ENCODE measurements around the gene MEIS3.

MEIS3 gene

DNA sequence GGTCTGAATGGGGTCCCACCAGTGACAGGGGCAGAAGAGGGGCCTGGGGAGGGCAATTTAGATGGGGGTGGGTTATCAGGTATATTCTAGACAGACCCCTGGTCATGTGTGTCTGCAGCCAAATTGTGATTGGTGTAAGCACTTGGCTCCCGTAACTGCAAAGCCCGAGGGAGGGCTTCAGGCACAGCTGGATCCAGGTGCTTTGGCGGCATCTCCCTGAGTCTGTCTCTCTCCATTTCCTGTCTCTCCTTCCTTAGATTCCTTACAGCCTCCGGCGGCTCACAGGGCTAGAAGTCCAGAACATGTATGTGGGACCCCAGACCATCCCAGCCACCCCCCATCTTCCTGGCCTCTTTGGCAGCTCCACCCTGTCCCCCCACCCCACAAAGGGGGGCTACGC is 38.8 kb downstream of the MEIS3 start:
- no peak for DNase-seq (ENCODE audit: low read depth in 1 of 2, low spot score in 1 of 2)
- Histone ChIP-seq H3K4me3 (replicated peaks; ENCODE audit: insufficient read depth, low read length) (no peak overlapping the region), H3K27ac (replicated peaks) (no peak overlapping the region), H3K27me3 (ENCODE audit: insufficient read depth, poor library complexity, severe bottlenecking) (no peaks in the 10 kb centered on the region)
- TF ChIP-seq, protein P1, sequence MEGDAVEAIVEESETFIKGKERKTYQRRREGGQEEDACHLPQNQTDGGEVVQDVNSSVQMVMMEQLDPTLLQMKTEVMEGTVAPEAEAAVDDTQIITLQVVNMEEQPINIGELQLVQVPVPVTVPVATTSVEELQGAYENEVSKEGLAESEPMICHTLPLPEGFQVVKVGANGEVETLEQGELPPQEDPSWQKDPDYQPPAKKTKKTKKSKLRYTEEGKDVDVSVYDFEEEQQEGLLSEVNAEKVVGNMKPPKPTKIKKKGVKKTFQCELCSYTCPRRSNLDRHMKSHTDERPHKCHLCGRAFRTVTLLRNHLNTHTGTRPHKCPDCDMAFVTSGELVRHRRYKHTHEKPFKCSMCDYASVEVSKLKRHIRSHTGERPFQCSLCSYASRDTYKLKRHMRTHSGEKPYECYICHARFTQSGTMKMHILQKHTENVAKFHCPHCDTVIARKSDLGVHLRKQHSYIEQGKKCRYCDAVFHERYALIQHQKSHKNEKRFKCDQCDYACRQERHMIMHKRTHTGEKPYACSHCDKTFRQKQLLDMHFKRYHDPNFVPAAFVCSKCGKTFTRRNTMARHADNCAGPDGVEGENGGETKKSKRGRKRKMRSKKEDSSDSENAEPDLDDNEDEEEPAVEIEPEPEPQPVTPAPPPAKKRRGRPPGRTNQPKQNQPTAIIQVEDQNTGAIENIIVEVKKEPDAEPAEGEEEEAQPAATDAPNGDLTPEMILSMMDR (IDR thresholded peaks at IDR 0.05; ENCODE audit: insufficient read depth, low read length), result no peak
- TF ChIP-seq SPI1 (IDR thresholded peaks at IDR 0.05; ENCODE audit: borderline replicate concordance, low read depth) (no peak), GABPA (IDR thresholded peaks at IDR 0.05; ENCODE audit: low read depth) (no peak), POLR2AphosphoS5 (IDR thresholded peaks at IDR 0.05; ENCODE audit: low read depth) (no peak)
- TF ChIP-seq, protein P2, sequence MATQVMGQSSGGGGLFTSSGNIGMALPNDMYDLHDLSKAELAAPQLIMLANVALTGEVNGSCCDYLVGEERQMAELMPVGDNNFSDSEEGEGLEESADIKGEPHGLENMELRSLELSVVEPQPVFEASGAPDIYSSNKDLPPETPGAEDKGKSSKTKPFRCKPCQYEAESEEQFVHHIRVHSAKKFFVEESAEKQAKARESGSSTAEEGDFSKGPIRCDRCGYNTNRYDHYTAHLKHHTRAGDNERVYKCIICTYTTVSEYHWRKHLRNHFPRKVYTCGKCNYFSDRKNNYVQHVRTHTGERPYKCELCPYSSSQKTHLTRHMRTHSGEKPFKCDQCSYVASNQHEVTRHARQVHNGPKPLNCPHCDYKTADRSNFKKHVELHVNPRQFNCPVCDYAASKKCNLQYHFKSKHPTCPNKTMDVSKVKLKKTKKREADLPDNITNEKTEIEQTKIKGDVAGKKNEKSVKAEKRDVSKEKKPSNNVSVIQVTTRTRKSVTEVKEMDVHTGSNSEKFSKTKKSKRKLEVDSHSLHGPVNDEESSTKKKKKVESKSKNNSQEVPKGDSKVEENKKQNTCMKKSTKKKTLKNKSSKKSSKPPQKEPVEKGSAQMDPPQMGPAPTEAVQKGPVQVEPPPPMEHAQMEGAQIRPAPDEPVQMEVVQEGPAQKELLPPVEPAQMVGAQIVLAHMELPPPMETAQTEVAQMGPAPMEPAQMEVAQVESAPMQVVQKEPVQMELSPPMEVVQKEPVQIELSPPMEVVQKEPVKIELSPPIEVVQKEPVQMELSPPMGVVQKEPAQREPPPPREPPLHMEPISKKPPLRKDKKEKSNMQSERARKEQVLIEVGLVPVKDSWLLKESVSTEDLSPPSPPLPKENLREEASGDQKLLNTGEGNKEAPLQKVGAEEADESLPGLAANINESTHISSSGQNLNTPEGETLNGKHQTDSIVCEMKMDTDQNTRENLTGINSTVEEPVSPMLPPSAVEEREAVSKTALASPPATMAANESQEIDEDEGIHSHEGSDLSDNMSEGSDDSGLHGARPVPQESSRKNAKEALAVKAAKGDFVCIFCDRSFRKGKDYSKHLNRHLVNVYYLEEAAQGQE (IDR thresholded peaks at IDR 0.05; ENCODE audit: insufficient replicate concordance, low read depth), result no peak

DNA sequence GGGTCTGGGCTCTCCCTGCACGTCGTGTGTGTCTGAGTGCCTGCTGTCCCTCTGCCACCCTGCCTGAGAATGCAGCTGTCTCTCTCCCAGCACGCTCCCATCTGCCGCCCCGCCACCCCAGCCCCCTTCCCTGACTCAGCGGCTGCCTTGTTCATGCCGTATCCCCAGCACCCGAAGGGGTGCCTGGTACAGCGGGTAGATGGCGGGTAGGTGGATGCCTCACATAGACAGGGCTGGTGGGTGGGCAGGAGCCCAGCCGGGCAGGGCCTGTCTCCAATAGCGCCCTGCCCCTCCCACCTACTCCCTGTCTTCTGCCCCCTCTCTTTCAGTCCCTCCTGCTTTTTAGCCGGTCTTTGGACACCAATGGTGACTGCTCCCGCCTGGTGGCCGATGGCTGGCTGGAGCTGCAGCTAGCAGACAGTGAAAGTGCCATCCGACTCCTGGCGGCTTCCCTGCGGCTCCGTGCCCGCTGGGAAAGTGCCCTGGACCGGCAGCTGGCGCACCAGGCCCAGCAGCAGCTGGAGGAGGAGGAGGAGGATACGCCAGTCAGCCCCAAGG is 39.9 kb downstream of the MEIS3 start:
- no peak for DNase-seq (ENCODE audit: low read depth in 1 of 2, low spot score in 1 of 2)

DNA sequence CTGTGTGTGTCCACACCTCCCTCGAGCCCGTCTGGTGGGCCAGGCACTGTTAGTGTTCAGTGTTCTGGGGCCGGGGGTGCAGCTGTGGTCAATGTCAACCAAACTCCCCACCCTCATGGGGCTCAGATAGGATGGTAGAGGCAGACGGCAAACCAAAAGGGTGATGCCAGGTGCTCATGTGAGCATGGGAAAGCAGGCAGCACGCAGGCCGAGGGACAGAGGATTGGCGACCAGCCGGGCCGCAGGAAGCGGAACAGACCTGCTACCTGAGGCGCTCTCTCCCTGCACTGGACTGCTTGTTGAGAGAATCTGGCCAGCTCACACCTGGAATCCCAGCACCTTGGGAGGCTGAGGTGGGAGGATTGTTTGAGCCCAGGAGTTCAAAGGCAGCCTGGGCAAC is 41.1 kb downstream of the MEIS3 start:
- TF ChIP-seq GABPA (IDR thresholded peaks at IDR 0.05; ENCODE audit: low read depth), result no peak
- TF ChIP-seq, protein P1 (IDR thresholded peaks at IDR 0.05; ENCODE audit: insufficient read depth, low read length), result no peak
- no peak for TF ChIP-seq POLR2AphosphoS5 (IDR thresholded peaks at IDR 0.05; ENCODE audit: low read depth)
- TF ChIP-seq SPI1 (IDR thresholded peaks at IDR 0.05; ENCODE audit: borderline replicate concordance, low read depth), result no peak
- TF ChIP-seq, protein P2 (IDR thresholded peaks at IDR 0.05; ENCODE audit: insufficient replicate concordance, low read depth), result no peak
- H3K4me3 ChIP-seq (replicated peaks; ENCODE audit: insufficient read depth, low read length), result no peak overlapping the region
- no peak overlapping the region for H3K27ac ChIP-seq (replicated peaks)
- no peak for DNase-seq (ENCODE audit: low read depth in 1 of 2, low spot score in 1 of 2)
- no peaks in the 10 kb centered on the region for H3K27me3 ChIP-seq (ENCODE audit: insufficient read depth, poor library complexity, severe bottlenecking)

More for the DNA sequence above, 39.9 kb downstream of the MEIS3 start:
- Histone ChIP-seq H3K27me3 (ENCODE audit: insufficient read depth, poor library complexity, severe bottlenecking) (no peaks in the 10 kb centered on the region), H3K4me3 (replicated peaks; ENCODE audit: insufficient read depth, low read length) (no peak overlapping the region), H3K27ac (replicated peaks) (no peak overlapping the region)
- TF ChIP-seq POLR2AphosphoS5 (IDR thresholded peaks at IDR 0.05; ENCODE audit: low read depth) (no peak), SPI1 (IDR thresholded peaks at IDR 0.05; ENCODE audit: borderline replicate concordance, low read depth) (no peak), GABPA (IDR thresholded peaks at IDR 0.05; ENCODE audit: low read depth) (no peak)
- TF ChIP-seq, protein P1 (IDR thresholded peaks at IDR 0.05; ENCODE audit: insufficient read depth, low read length), result no peak
- TF ChIP-seq, protein P2 (IDR thresholded peaks at IDR 0.05; ENCODE audit: insufficient replicate concordance, low read depth), result no peak

Measured in HL-60 (cell line).